PFSK-1 (cell line): Measurements from ENCODE around the gene XPNPEP2.

Experiments
- SIN3A ChIP-seq: IDR thresholded peaks from 2 replicates; pipeline ENCODE4 v1.6.1; 2012; ENCODE audit warnings: mild to moderate bottlenecking, low read length, moderate library complexity, borderline replicate concordance; ENCODE audit not compliant: insufficient read depth
- TF ChIP-seq, protein P1 (sequence below), 2 experiments: IDR thresholded peaks; 2 replicates each; pipeline versions ENCODE4 v1.6.1 to v1.8.0; 2011 to 2012; ENCODE audit warnings: low read depth in 2 of 2, low read length in 2 of 2, control low read depth in 1 of 2, inconsistent platforms in 1 of 2, mild to moderate bottlenecking in 1 of 2, moderate library complexity in 1 of 2; ENCODE audit not compliant: insufficient read depth in 1 of 2

DNA sequence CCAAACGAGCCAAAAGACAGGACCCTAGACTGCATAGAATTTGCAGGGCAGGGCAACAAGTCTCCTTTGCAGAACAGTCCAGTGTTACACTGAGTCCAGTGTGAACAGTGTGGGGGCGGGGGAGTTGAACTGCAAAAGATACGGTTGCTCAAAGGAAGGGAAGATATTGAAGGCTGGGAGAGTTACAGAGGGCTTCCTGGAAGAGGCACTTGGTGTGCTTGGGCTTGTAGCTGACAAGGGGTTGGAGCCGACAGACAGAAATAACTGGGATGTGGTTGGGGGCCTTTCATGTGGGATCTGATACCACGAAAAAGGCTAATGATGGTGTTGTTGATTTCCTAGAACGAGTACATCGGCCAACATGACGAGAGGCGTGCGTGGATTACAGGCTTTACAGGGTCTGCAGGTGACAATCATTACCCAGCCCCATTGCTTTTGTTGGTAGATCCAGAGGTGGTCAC is 6.1 kb downstream of the XPNPEP2 start:
- TF ChIP-seq, protein P1, sequence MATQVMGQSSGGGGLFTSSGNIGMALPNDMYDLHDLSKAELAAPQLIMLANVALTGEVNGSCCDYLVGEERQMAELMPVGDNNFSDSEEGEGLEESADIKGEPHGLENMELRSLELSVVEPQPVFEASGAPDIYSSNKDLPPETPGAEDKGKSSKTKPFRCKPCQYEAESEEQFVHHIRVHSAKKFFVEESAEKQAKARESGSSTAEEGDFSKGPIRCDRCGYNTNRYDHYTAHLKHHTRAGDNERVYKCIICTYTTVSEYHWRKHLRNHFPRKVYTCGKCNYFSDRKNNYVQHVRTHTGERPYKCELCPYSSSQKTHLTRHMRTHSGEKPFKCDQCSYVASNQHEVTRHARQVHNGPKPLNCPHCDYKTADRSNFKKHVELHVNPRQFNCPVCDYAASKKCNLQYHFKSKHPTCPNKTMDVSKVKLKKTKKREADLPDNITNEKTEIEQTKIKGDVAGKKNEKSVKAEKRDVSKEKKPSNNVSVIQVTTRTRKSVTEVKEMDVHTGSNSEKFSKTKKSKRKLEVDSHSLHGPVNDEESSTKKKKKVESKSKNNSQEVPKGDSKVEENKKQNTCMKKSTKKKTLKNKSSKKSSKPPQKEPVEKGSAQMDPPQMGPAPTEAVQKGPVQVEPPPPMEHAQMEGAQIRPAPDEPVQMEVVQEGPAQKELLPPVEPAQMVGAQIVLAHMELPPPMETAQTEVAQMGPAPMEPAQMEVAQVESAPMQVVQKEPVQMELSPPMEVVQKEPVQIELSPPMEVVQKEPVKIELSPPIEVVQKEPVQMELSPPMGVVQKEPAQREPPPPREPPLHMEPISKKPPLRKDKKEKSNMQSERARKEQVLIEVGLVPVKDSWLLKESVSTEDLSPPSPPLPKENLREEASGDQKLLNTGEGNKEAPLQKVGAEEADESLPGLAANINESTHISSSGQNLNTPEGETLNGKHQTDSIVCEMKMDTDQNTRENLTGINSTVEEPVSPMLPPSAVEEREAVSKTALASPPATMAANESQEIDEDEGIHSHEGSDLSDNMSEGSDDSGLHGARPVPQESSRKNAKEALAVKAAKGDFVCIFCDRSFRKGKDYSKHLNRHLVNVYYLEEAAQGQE (IDR thresholded peaks at IDR 0.05; ENCODE audit: insufficient read depth in 1 of 2, low read depth in 2 of 2, low read length in 2 of 2), result no peak
- TF ChIP-seq SIN3A, result no peak
